Middle frontal gyrus (tissue), 1 donor: ENCODE data around the gene RYR1.
"Not testable (repeated sequence)": the region's sequence is repeated elsewhere in the genome, so short reads cannot be mapped to it uniquely, and the experiment has no call there.

Source experiments
- DNase-seq: peaks from one replicate; pipeline ENCODE4 v3.0.0-alpha.2; 2015; ENCODE audit warnings: low spot score; ENCODE audit errors: extremely low spot score

RYR1 gene

DNA sequence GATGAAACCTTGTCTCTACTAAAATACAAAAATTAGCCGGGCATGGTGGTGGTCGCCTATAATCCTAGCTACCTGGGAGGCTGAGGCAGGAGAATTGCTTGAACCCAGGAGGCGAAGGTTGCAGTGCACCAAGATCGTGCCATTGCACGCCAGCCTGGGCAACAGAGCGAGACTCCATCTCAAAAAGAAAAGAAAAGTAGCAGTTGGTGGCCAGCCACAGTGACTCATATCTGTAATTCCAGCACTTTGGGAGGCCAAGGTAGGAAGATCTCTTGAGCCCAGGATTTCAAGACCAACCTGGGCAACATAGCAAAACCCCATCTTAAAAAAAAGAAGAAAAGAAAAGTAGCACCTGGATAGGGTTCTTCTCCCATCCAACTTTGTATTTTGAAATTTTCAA, 79.7 kb downstream of the RYR1 start:
- not testable (repeated sequence) for DNase-seq

DNA sequence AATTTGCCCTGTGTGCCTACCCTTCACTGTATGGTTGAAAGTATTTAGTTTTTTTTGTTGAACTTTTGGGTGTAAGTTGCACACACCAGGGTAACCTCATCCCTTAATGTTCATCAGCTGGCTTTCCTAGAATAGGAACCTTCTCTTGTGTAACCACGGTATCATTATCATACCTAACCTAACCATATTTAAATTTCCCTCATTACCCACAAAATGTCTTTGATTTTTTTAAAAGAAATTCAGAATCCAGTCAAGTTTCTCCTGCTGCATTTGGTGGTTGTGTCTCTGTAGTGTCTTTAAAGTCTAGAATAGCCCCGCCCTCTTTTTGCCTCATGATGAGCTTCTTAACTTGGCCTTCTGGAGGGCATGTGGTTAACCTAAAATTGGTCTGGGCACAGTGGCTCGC, 80.3 kb downstream of the RYR1 start:
- no peak for DNase-seq

DNA sequence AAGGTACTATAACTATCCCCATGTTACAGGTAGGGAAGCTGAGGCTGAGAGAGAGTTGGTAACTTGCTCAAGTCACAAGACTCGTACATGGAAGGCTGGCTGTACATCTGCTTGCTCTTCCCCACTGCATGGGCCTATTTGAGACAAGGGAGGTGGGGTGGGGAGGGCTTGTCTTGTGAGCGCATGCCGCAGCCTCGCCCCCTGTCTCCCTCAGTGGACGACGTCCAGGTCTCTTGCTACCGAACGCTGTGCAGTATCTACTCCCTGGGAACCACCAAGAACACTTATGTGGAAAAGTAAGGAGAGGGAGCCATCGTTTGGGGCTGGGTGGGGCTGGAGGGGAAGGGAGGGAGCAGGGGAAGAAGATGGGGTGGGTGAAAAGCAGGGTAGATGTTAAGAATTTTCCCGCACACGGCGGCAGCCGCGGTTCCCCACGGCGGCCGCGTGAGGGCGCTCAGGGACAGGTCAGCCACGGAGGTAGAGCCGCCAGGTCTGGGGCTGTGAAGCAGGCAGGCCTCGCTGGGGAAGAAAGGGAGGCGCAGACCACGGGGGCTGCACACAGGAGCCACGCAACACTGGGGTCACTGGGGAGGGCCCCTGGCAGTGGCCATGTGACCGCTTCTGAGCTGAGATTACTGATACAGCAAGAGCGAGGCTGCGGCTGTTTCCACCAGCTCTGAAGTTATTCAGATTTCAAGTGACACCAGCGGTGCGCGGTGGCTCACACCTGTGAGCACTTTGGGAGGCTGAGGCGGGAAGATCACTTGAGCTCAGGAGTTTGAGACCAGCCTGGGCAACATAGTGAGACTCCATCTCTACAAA, 81.5 kb downstream of the RYR1 start:
- DNase-seq, result no peak

DNA sequence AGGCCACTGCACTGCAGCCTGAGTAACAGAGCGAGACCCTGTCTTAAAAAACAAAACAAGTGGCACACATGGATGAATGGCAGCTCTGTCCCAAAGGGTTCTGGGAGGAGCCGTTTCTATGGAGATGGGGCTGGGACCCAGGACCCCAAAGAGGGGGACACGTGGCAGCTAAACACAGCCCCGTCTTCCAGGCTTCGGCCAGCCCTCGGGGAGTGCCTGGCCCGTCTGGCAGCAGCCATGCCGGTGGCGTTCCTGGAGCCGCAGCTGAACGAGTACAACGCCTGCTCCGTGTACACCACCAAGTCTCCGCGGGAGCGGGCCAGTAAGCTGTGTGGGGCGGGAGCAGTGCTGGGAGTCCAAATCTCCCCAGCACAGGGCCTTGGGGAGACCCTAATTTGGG, 82.4 kb downstream of the RYR1 start:
- DNase-seq, result no peak

DNA sequence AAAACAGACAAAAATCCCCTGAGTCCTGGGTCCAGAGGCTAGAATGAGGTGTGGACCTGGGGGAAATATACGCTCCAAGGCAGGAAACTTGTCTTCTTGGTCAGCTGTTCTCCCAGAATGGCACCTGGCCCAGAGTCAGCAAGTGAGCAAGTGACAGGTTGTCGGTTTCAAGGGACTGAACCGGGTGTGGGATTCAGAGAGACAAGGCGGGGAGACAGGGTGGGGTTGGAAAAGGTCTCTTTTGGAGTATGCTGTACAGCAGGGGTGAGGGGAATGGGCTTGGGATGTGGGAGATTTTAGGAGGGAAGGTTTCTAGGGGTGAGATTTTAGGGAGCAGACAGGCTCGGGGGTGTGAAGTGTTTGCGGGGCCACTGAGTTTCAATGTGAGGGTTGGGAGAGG, 83.3 kb downstream of the RYR1 start:
- no peak for DNase-seq

DNA sequence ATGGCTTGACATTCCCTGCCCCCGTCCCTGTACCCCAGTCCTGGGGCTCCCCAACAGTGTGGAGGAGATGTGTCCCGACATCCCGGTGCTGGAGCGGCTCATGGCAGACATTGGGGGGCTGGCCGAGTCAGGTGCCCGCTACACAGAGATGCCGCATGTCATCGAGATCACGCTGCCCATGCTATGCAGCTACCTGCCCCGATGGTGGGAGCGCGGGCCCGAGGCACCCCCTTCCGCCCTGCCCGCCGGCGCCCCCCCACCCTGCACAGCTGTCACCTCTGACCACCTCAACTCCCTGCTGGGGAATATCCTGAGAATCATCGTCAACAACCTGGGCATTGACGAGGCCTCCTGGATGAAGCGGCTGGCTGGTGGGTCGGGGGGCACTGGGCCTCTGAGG, 83.8 kb downstream of the RYR1 start:
- no peak for DNase-seq

DNA sequence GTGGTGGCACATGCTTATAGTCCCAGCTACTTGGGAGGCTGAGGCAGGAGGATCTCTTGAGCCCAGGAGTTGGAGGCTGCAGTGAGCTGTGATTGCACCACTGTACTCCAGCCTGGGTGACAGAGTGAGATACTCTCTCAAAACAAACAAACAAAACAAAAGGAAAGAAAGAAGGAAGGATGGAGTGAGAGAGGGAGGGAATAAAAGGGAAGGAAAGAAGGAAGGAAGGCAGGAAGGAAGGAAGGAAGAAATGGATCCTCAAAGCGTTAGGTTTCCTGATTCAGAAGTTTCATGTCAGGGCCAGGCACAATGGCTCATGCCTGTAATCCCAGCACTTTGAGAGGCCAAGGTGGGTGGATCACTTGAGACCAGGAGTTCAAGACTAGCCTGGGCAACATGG, 84.5 kb downstream of the RYR1 start:
- DNase-seq, result not testable (repeated sequence)

DNA sequence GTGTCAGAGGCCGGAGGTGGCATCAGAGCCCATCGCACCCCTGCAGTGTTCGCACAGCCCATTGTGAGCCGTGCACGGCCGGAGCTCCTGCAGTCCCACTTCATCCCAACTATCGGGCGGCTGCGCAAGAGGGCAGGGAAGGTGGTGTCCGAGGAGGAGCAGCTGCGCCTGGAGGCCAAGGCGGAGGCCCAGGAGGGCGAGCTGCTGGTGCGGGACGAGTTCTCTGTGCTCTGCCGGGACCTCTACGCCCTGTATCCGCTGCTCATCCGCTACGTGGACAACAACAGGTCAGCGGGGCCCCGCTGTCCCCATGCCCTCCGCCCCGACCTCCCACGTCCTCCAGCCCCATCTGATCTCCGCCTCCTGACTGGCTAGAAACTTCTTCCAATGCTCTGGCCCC, 85.7 kb downstream of the RYR1 start:
- no peak for DNase-seq

DNA sequence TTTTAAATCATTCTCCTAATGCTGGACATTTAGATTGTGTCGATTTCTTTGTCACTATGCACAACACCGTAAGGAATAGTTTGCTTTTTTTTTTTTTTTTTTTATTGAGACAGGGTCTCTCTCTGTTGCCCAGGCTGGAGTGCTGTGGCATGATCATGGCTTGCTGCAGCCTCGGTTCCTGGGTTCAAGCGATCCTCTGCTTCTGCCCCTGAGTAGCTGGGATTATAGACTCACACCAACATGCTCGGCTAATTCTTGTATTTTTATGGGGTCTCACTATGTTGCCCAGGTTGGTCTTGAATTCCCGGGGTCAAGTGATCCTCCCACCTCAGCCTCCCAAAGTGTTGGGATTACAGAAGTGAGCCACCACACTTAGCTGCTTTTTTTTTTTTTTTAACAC, 86.5 kb downstream of the RYR1 start:
- DNase-seq, result no peak

DNA sequence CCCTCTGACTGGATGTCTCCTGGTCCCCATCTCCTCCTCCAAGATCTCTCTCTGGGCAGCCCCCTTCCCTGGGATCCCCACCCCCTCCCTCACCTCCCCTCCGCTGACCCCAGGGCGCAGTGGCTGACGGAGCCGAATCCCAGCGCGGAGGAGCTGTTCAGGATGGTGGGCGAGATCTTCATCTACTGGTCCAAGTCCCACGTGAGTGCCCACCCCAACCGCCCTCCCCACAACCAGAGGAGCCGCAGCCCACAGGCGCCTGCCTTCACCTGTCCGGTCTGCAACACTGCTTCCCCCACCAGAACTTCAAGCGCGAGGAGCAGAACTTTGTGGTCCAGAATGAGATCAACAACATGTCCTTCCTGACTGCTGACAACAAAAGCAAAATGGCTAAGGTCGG, 89.4 kb downstream of the RYR1 start:
- DNase-seq, result no peak

DNA sequence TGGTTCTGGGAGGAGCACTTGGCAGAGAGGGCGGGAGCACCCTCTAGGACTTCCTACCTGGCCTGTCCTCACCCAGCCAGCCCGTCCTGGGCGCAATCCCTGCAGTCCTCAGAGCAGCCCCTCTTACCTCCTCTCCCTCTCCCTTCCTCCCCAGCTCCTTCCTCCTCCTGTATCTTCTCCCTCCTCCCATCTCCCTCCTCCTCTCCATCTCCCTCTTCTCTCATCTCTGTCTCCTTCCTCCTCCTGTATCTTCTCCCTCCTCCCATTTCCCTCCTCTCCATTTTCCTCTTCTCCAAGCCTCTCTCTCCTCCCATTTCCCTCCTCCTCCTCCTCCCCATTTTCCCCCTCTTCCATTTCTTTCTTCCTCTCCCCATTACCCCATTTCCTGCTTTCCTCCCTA, 89.8 kb downstream of the RYR1 start:
- DNase-seq, result no peak

DNA sequence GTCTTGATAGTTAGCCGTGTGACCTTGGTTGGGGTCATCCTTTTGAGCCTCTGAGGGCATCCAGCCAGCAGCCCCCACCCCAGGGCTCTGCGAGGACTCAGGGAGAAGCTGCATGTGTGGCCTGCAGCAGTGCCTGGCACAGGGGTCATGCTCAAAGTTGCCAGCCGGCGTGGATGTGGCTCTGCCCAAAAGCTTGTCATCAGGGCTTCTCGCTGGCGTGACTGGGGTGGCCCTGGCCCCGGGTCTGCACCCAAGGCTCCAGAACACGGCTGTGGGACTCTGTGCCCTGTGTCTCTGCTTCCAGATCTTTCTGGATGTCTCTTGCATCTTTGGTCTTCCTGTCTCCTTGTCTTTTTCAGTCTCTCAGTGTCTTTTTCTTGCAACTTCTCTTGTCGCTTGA, 90.9 kb downstream of the RYR1 start:
- no peak for DNase-seq

DNA sequence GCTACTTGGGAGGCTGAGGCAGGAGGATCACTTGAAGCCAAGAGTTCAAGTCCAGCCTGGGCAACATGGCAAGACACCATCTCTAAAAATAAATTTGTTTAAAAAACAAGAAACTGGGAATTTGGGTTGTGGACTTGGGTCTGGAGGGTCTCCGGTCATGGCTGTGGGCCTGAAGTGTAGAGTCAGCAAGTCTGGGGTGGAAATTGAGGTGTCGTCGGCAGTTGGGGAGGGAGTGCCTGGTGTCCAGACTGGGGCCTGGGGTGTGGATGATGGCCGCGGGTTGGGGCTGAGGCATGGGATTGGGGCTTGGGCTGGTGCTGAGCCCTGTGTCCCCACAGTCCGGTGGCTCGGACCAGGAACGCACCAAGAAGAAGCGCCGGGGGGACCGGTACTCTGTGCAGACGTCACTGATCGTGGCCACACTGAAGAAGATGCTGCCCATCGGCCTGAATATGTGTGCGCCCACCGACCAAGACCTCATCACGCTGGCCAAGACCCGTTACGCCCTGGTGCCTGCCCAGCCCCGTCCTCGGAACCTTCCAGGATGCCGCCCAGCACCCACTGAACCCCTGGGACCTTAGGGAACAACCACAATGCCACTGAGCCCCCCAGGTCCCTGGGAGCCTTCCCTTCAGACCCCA, 91.6 kb downstream of the RYR1 start:
- DNase-seq, result no peak

DNA sequence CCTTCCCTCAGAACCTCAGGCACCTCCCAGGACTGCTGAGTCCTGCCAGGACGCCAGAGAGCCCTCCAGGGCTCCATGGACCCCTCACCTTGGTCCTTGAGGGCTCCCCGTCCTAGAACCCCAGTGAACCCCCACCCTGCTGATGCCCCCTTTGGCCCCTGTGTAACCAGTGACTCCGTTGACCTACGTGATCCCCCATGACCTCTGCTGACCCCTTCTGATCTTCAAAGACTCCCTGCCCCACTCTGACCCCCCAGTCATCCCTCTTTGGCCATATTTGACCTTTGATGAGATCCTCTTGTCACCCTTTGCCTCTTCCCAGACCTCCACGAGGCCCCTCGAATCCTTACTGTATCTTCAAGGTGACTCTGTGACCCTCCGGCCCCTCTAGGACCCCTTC, 92.9 kb downstream of the RYR1 start:
- DNase-seq, result no peak

DNA sequence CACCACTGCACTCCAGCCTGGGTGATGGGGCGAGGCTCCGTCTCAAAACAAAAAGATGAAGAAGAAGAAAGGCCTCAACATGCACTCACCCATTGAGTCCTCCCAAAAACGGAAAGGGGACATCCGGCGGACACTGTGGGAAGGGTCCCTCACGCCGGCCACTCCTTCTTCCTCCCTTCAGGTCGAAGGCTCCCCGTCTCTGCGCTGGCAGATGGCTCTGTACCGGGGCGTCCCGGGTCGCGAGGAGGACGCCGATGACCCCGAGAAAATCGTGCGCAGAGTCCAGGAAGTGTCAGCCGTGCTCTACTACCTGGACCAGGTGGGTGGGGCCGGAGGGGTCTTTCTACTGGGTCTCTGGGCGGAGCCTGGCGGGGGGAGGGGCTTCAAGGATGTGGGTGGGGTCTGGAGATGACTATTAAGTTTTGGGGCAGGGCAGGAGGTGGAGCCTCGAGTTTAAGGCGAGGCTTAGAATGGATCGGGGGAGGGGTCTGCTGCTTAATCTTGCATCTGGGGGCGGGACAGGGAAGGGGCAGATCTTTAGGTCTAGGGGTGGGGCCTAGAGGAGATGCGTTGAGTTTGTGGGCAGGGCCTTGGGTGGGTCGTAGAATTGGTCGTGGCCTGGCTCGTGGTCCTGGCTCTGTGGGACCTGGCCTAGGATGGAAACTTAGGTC, 94.1 kb downstream of the RYR1 start:
- no peak for DNase-seq

DNA sequence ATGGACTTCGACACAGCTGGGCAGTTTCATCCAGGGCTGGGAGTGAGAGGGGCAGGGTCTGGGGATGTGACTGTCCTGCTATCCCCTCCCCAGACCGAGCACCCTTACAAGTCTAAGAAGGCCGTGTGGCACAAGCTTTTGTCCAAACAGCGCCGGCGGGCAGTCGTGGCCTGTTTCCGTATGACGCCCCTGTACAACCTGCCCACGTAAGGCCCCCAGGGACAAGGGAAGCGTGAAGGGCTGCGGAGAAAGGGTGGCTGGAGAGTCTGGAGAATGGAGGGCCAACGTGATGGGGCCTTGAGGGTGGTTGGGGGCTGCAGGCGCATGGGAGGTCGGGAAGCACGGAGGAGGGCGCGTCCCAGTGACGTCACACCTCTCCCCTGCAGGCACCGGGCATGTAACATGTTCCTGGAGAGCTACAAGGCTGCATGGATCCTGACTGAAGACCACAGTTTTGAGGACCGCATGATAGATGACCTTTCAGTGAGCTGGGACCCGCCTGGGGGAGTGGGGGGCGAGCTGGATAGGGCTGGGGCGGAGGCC, 94.8 kb downstream of the RYR1 start:
- no peak for DNase-seq

DNA sequence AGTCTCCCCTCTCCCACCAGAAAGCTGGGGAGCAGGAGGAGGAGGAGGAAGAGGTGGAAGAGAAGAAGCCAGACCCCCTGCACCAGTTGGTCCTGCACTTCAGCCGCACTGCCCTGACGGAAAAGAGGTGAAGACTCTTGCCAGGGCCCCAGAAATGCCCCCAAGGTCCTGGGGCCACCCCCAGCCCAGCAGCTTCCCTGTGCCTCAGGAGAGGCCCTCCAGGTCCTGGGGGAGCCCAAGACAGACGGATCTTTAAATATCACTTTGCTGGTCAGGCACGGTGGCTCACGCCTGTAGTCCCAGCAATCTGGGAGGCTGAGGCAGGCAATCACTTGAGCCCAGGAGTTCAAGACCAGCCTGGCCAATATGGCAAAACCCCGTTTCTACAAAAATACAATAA, 95.4 kb downstream of the RYR1 start:
- DNase-seq, result no peak

DNA sequence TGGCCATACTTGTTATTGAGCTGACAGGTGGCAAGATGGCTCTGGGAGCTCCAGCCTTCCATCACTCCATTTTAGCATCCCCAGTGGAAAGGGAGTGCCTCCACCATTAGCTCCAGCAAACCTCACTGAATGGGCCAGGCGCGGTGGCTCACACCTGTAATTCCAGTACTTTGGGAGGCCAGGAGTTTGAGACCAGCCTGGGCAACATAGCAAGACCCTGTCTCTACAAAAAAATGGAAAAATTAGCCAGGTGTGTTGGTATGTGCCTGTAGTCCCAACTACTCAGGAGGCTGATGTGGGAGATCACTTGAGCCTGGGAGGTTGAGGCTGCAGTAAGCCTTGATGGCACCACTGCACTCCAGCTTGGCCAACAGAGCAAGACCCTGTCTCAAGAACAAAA, 98.0 kb downstream of the RYR1 start:
- DNase-seq, result no peak

DNA sequence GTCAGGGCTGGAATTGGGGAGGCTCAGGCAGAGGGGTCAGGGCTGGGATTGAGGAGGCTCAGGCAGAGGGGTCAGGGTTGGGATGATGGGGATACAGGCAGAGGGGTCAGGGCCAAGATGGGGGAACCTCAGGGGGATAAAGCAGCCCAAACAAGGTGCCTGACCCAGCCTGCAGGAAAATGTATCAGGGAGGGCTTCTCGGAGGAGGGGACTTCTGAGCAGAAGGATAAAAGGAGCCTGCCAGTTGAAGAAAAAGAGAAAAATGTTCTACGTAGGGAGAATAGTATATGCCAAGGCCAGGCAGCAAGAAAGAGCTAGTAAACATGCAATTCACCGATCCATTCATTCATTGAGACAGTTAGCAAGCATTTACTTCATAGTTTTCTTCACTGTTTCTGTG, 99.4 kb downstream of the RYR1 start:
- no peak for DNase-seq

DNA sequence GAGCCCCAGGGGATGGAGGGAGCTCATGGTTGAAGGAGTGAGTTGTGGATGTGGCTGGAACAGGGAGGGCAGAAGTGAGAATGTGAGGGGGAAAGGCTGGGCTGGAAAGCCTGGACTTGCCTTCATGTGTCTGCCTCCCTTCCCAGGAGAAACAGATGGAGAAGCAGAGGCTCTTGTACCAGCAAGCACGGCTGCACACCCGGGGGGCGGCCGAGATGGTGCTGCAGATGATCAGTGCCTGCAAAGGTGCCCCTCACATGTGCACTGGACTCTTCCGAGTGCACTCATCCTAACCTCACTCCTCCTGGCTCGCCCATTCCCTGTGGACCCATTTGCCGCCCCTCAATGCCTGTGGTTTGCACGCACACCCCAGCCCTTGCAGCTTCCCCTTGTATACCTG, 101.1 kb downstream of the RYR1 start:
- DNase-seq, result no peak

DNA sequence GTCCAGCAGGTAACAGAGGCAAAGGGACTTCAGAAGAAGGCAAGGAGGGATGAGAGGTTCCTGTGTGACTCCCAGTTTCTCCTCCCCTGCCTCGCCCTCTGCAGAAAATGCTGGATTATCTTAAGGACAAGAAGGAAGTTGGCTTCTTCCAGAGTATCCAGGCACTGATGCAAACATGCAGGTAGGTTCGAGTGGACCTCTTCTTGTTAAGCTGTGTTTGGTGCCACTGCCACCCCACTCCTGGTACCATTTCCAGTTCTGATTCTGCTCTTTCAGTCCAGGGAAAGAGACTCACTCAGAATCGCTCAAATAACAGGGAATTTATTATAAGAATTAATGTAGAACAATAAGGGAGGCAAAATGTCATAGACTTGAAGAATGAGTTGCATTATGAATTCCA, 101.7 kb downstream of the RYR1 start:
- DNase-seq, result no peak
